Kidney (tissue), 14 donors: ENCODE results near the gene MOGAT2. TPM values are rescaled to one million over a fixed set of nuclear protein-coding genes. Genes with fewer than 3 reads are reported as not detected.

ENCODE experiments used
- DNase-seq, 5 donors: peaks; one replicate each; pipeline ENCODE4 v3.0.0-alpha.2; 2013 to 2020
- FAIRE-seq: peaks from 2 replicates; lab custom pipeline; 2012; peaks lifted over from hg19 to GRCh38; lab: Jason Lieb, UNC
- H3K27ac ChIP-seq, 2 donors: one replicate each; pipeline ENCODE4 v1.7.0; 2013; ENCODE audit warnings: low read depth in 2 of 2, low read length in 2 of 2, inconsistent platforms in 1 of 2
- H3K27me3 ChIP-seq: one replicate; pipeline ENCODE4 v1.7.1; 2013; ENCODE audit warnings: low read length, inconsistent platforms; ENCODE audit not compliant: control insufficient read depth, insufficient read depth
- H3K36me3 ChIP-seq, 3 donors: one replicate each; pipeline versions ENCODE4 v1.7.0 to v1.7.1; 2013; ENCODE audit warnings: low read length in 3 of 3, control low read depth in 1 of 3, inconsistent platforms in 1 of 3; ENCODE audit not compliant: insufficient read depth in 3 of 3, control insufficient read depth in 2 of 3
- H3K4me1 ChIP-seq, 3 donors: one replicate each; pipeline versions ENCODE4 v1.7.0 to v1.7.1; 2013; ENCODE audit warnings: low read length in 3 of 3, inconsistent platforms in 1 of 3, low read depth in 1 of 3; ENCODE audit not compliant: control insufficient read depth in 2 of 3, insufficient read depth in 2 of 3
- H3K4me3 ChIP-seq, 3 donors: one replicate each; pipeline versions ENCODE4 v1.7.0 to v1.8.1; 2013; ENCODE audit warnings: low read length in 3 of 3, control low read depth in 1 of 3, inconsistent platforms in 1 of 3
- H3K9ac ChIP-seq, 3 donors: one replicate each; pipeline versions ENCODE4 v1.7.0 to v1.7.1; 2013; ENCODE audit warnings: low read length in 3 of 3, control low read depth in 1 of 3, inconsistent platforms in 1 of 3
- H3K9me3 ChIP-seq, 3 donors: one replicate each; pipeline versions ENCODE4 v1.7.0 to v1.7.1; 2013; ENCODE audit warnings: low read length in 3 of 3, control low read depth in 1 of 3, inconsistent platforms in 1 of 3; ENCODE audit not compliant: control insufficient read depth in 2 of 3, insufficient read depth in 1 of 3
- intact Hi-C: fragments of 100-400 bp; cut with DNase I; formaldehyde crosslinking; loops from one replicate; pipeline ENCODE4 v1.11.1; 2022
- polyA plus RNA-seq: library from polyadenylated mRNA; stranded (reverse); fragments of 350-450 nt; fragmentation: Illumina TruSeq; extraction: RNeasy Lipid Tissue Mini Kit (QIAGEN cat#74804); gene quantifications from one replicate; pipeline ENCODE4 v1.2.3, GENCODE V29; 2014; ENCODE audit warnings: low read depth, low replicate concordance; ENCODE audit not compliant: insufficient read depth
- total RNA-seq: library from RNA; stranded (reverse); fragmentation: NEBNext Ultra II Directional; extraction: Animal tissue kit (Norgen Biotek cat#: 25700); gene quantifications from one replicate; pipeline ENCODE4 v1.2.1, GENCODE V29; 2021
- TF ChIP-seq, protein P1 (sequence below): IDR thresholded peaks from 3 replicates; pipeline ENCODE4 v1.5.1; 2012; ENCODE audit warnings: mild to moderate bottlenecking, moderate library complexity, borderline replicate concordance; ENCODE audit not compliant: insufficient read depth; ENCODE audit errors: extremely low read depth
- donor health status: control.
- donor health status: control.
- donor health status: control.
- donor health status: control.
- donor health status: control.
- donor health status: DM: yes; HTN: yes; CAD: no.
- donor health status: Normal renal cell carcinoma (clear cell type).

MOGAT2 gene
- total and polyA plus RNA-seq, 2 donors from 2014 or later = 1.1 TPM; not detected in 1

DNA sequence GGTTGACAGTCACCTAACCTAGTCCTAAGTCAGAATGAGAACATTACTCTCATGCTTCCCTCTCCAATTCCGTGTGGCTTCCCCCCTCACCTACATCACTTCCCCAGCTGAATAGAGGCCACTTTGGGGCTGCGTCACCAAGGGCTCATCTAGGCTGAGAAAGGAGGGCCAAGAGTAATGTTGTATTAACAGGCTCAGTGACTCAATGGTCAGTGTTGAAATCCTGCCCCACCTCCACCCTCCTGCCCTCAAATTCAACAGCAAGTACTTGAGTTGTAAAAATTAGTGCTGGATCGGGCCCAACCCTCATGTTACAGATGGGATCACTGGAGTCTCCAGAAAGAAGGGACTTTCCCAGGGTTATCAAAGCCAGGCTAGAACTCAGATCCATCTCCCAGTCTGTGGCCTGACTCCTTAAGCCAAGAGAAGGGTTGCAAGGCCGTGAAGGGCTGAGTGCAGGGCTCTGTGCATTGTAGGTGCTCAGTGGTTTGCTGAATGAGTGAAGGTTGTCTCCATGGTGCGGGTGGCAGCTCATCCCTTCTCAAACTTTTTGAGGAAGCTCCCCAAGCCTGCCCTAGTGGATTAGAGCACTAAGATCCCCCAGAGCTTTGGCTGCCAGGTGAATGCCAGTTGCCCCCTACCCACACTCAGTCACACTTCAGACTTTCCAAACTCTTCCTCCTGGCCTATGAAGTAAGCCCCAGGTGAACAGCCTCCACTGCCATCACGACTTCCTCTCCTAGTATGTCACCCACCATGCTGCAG, 54.2 kb downstream of the MOGAT2 start:
- intact Hi-C loops = no loop called here
- DNase-seq (peak in 1 of 5 donors; percentile 64), FAIRE-seq (no peak)
- Histone ChIP-seq H3K9me3 (no peaks in the 10 kb centered on the region), H3K27ac (no peak overlapping the region), H3K9ac (no peak overlapping the region), H3K36me3 (no peaks in the 10 kb centered on the region), H3K4me1 (peaks cover 0 to 10% (median 5%) of the 10 kb centered on the region in 3 donors), H3K4me3 (no peak overlapping the region), H3K27me3 (peaks cover 3% of the 10 kb centered on the region)
- TF ChIP-seq, protein P1, sequence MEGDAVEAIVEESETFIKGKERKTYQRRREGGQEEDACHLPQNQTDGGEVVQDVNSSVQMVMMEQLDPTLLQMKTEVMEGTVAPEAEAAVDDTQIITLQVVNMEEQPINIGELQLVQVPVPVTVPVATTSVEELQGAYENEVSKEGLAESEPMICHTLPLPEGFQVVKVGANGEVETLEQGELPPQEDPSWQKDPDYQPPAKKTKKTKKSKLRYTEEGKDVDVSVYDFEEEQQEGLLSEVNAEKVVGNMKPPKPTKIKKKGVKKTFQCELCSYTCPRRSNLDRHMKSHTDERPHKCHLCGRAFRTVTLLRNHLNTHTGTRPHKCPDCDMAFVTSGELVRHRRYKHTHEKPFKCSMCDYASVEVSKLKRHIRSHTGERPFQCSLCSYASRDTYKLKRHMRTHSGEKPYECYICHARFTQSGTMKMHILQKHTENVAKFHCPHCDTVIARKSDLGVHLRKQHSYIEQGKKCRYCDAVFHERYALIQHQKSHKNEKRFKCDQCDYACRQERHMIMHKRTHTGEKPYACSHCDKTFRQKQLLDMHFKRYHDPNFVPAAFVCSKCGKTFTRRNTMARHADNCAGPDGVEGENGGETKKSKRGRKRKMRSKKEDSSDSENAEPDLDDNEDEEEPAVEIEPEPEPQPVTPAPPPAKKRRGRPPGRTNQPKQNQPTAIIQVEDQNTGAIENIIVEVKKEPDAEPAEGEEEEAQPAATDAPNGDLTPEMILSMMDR = no peak

DNA sequence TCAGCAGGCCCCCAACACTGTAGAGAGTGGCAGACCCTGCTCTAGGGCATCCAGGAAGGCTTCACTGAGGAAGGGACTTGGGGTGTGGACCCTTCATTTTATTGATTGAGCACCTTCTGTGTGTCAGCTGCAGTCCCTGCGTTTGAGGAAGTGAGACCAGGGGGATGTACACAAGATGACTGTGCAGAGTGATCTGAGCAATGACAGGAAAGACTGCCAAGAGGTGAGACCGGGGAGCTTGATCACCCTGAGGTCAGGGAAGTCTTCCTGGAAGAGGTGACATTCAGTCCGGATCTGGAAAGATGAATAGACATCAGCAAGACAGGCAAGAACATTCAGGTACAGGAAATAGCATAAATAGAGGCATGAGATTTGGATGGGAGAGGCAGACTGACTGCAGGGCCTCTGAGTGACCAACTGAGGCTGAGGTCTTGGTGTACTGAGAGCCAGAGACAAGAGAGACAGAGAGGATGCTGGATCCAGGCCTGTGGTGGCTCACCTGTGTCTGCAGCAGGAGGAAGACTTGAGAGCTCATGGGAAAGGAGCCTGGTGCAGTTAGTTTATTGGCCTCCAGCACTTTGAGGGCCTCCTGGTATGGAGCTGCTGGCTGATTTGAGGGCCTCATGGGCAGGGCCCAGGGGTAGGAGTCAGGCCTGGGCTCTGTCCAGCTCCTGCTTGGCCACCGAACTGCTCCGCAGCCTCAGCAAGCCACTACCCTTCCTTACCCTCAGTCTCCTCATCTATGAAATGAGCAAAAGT, 56.1 kb downstream of the MOGAT2 start:
- Histone ChIP-seq H3K4me3 (no peak overlapping the region), H3K9me3 (no peaks in the 10 kb centered on the region), H3K27me3 (no peaks in the 10 kb centered on the region), H3K36me3 (no peaks in the 10 kb centered on the region), H3K4me1 (peaks cover 0 to 4% (median 0%) of the 10 kb centered on the region in 3 donors), H3K27ac (no peak overlapping the region), H3K9ac (no peak overlapping the region)
- DNase-seq = peak in 1 of 5 donors; percentile 55
- FAIRE-seq = no peak
- TF ChIP-seq, protein P1 = no peak
- intact Hi-C loops = no loop called here

DNA sequence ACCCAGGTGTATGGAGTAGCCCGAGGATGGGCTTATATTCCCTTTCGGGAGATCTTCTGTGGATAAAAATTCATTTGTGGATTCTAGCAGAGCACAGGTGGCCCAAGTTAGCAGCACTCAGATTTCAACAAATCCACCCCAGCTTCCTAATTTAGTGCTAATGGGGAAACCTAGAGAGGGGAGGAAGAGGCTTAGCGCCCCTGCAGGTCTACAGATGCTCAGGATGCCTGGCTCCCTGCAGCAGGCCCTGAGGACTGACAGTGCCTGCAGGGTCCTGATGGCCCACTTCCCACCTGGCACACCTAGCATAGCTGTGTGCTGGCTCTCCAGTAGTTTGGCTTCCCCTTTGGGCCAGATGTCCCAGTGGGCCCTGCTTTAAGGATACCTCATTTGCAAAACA, 57.4 kb downstream of the MOGAT2 start:
- TF ChIP-seq, protein P1 = no peak
- Histone ChIP-seq H3K4me3 (no peak overlapping the region), H3K9me3 (no peaks in the 10 kb centered on the region), H3K27me3 (no peaks in the 10 kb centered on the region), H3K9ac (no peak overlapping the region), H3K27ac (no peak overlapping the region), H3K36me3 (no peaks in the 10 kb centered on the region), H3K4me1 (no peaks in the 10 kb centered on the region)
- FAIRE-seq = no peak
- intact Hi-C loops = no loop called here
- peak in 1 of 5 donors; percentile 28 for DNase-seq
